Measurements from ENCODE around the gene ZNF407. TPM values are rescaled to one million over a fixed set of nuclear protein-coding genes. Genes with fewer than 3 reads are reported as not detected.
A peak's percentile ranks its signal among the peaks of the same experiment; 100 is the strongest.

The ZNF407 gene
- total and polyA plus RNA-seq, 4 donors: 1.9 to 16.5 (median 6.6) TPM

GRCh38 chr18:74896390-74896991 lies 298.8 kb downstream of the ZNF407 start:
- TF ChIP-seq RXRA (IDR thresholded peaks at IDR 0.05) (peak; percentile 12 to 15), JUND (IDR thresholded peaks at IDR 0.05) (no peak), HNF4A (conservative IDR thresholded peaks at IDR 0.05) (peak; percentile 25 to 30), CTCF (IDR thresholded peaks at IDR 0.05; ENCODE audit: low read depth, low read length, missing input control) (peak; percentile 78), RAD21 (IDR thresholded peaks at IDR 0.05) (peak; percentile 87 to 93)
- 25% methylated on average over 4 of the region's 4 CpGs for WGBS
- H3K9ac ChIP-seq (ENCODE audit: low read depth in 1 of 2, low read length in 2 of 2): no peak overlapping the region
- H3K27me3 ChIP-seq (ENCODE audit: control insufficient read depth in 4 of 4, insufficient read depth in 4 of 4, low read length in 3 of 4): no peaks in the 10 kb centered on the region
- H3K9me3 ChIP-seq (ENCODE audit: control insufficient read depth in 4 of 4, low read length in 3 of 4): no peaks in the 10 kb centered on the region
- H3K27ac ChIP-seq (ENCODE audit: low read depth in 1 of 2, low read length in 2 of 2): no peak overlapping the region
- no peaks in the 10 kb centered on the region for H3K4me1 ChIP-seq (ENCODE audit: control insufficient read depth in 4 of 4, insufficient read depth in 4 of 4, low read length in 3 of 4)
- DNase-seq (ENCODE audit: low spot score): no peak
- H3K36me3 ChIP-seq (ENCODE audit: control insufficient read depth in 4 of 4, insufficient read depth in 3 of 4, low read depth in 1 of 4, low read length in 3 of 4): no peaks in the 10 kb centered on the region
- no peak overlapping the region for H3K4me3 ChIP-seq (ENCODE audit: low read depth in 1 of 3, low read length in 3 of 3)

GRCh38 chr18:74897971-74898657 lies 300.4 kb downstream of the ZNF407 start:
- no peak for DNase-seq (ENCODE audit: low spot score)
- WGBS: 93% methylated on average over 5 of the region's 5 CpGs

More at GRCh38 chr18:74897971-74898657, 300.4 kb downstream of the ZNF407 start:
- H3K9me3 ChIP-seq (ENCODE audit: control insufficient read depth in 4 of 4, low read length in 3 of 4): no peaks in the 10 kb centered on the region
- H3K27ac ChIP-seq (ENCODE audit: low read depth in 1 of 2, low read length in 2 of 2): no peak overlapping the region
- TF ChIP-seq MAX (IDR thresholded peaks at IDR 0.05): no peak
- no peak for TF ChIP-seq SP1 (IDR thresholded peaks at IDR 0.05)
- no peak for TF ChIP-seq REST (IDR thresholded peaks at IDR 0.05)
- TF ChIP-seq FOXA1 (IDR thresholded peaks at IDR 0.05): no peak
- no peak for TF ChIP-seq HNF4G (IDR thresholded peaks at IDR 0.05)
- TF ChIP-seq CTCF (IDR thresholded peaks at IDR 0.05; ENCODE audit: low read depth, low read length, missing input control): no peak
- TF ChIP-seq RXRA (IDR thresholded peaks at IDR 0.05): no peak
- TF ChIP-seq EGR1 (IDR thresholded peaks at IDR 0.05; ENCODE audit: low read depth in 2 of 2): no peak
- TF ChIP-seq JUND (IDR thresholded peaks at IDR 0.05): no peak
- no peak for TF ChIP-seq HNF4A (conservative IDR thresholded peaks at IDR 0.05)
- no peak for TF ChIP-seq RAD21 (IDR thresholded peaks at IDR 0.05)
- no peak for TF ChIP-seq ZBTB33 (IDR thresholded peaks at IDR 0.05)
- TF ChIP-seq FOXA2 (IDR thresholded peaks at IDR 0.05): no peak
- no peak for TF ChIP-seq TAF1 (conservative IDR thresholded peaks at IDR 0.05)
- TF ChIP-seq YY1 (IDR thresholded peaks at IDR 0.05): no peak
- no peak for TF ChIP-seq NR2F2 (IDR thresholded peaks at IDR 0.05)
- no peak for TF ChIP-seq GABPA (IDR thresholded peaks at IDR 0.05 in 1 of 2, conservative IDR thresholded peaks at IDR 0.05 in 1 of 2)
- TF ChIP-seq ATF3 (IDR thresholded peaks at IDR 0.05): no peak
- no peak overlapping the region for H3K4me3 ChIP-seq (ENCODE audit: low read depth in 1 of 3, low read length in 3 of 3)
- no peaks in the 10 kb centered on the region for H3K27me3 ChIP-seq (ENCODE audit: control insufficient read depth in 4 of 4, insufficient read depth in 4 of 4, low read length in 3 of 4)
- no peaks in the 10 kb centered on the region for H3K4me1 ChIP-seq (ENCODE audit: control insufficient read depth in 4 of 4, insufficient read depth in 4 of 4, low read length in 3 of 4)
- no peaks in the 10 kb centered on the region for H3K36me3 ChIP-seq (ENCODE audit: control insufficient read depth in 4 of 4, insufficient read depth in 3 of 4, low read depth in 1 of 4, low read length in 3 of 4)
- H3K9ac ChIP-seq (ENCODE audit: low read depth in 1 of 2, low read length in 2 of 2): no peak overlapping the region
